Large intestine (tissue), 3 donors: Measurements from ENCODE around the gene FCN2. TPM values are rescaled to one million over a fixed set of nuclear protein-coding genes. Genes with fewer than 3 reads are reported as not detected.

ENCODE experiments used
- DNase-seq, 2 donors: peaks; one replicate each; pipeline versions ENCODE4 v3.0.0 to v3.0.0-alpha.2; 2013
- H3K27ac ChIP-seq: one replicate; pipeline ENCODE4 v1.5.1; 2013; ENCODE audit warnings: low read length
- H3K27me3 ChIP-seq: 2 replicates; pipeline ENCODE4 v1.6.1; 2013; ENCODE audit warnings: low read length; ENCODE audit not compliant: control insufficient read depth, insufficient read depth
- H3K36me3 ChIP-seq: 2 replicates; pipeline ENCODE4 v1.6.1; 2013; ENCODE audit warnings: low read length; ENCODE audit not compliant: control insufficient read depth, insufficient read depth
- H3K4me1 ChIP-seq: one replicate; pipeline ENCODE4 v1.6.1; 2013; ENCODE audit warnings: low read length; ENCODE audit not compliant: control insufficient read depth, insufficient read depth
- H3K4me3 ChIP-seq: one replicate; pipeline ENCODE4 v1.5.1; 2013; ENCODE audit warnings: low read length
- H3K9me3 ChIP-seq: one replicate; pipeline ENCODE4 v1.6.1; 2013; ENCODE audit warnings: mild to moderate bottlenecking, low read depth, low read length, moderate library complexity; ENCODE audit not compliant: control insufficient read depth
- WGBS: methylation state at CpG from one replicate; pipeline ENCODE4 v1.1.5; 2013; ENCODE audit warnings: low lambda C conversion rate; ENCODE audit not compliant: insufficient coverage; 5-methylcytosine and 5-hydroxymethylcytosine counted together
- polyA plus RNA-seq: library from polyadenylated mRNA; unstranded; fragments of 120-200 nt; gene quantifications from one replicate; pipeline ENCODE4 v1.2.1, GENCODE V29; 2013

Gene FCN2
- polyA plus RNA-seq, 1 donor: 0.04 TPM

DNA sequence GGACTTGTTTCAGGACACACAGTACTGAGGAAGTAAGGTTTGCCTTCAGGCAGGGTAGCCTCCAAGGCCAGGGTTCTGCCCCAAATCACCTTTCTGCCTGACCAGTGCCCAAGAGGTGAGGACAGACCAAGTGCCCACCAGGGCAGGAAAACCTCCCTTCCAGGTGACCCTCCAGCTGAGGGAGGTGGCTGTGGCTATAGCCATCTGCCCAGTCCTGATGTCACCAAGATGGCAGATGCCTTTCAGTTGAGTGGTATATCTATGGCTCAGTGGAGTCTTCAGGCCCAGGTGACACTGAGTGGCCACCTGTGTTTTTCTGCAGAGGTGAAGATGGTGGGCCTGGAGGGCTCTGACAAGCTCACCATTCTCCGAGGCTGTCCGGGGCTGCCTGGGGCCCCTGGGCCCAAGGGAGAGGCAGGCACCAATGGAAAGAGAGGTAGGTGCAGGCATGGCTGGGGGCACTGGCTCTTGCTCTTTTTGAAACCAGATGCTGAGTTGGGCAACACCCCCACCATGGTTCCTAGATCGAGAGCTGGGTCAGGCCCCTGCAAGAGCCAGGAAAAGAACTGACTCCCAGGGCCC is 1.7 kb downstream of the FCN2 start:
- Histone ChIP-seq H3K27me3 (no peaks in the 10 kb centered on the region), H3K36me3 (no peaks in the 10 kb centered on the region), H3K4me3 (no peak overlapping the region), H3K9me3 (no peaks in the 10 kb centered on the region), H3K4me1 (no peaks in the 10 kb centered on the region), H3K27ac (no peak overlapping the region)
- WGBS: no CpG with 5 or more reads among the region's 3 CpGs
- no peak for DNase-seq

- no peak overlapping the region for H3K4me3 ChIP-seq
- no peaks in the 10 kb centered on the region for H3K36me3 ChIP-seq
- H3K27me3 ChIP-seq: peaks cover 4% of the 10 kb centered on the region
- H3K27ac ChIP-seq: no peak overlapping the region
- no peak for DNase-seq
- H3K9me3 ChIP-seq: no peaks in the 10 kb centered on the region
- no peaks in the 10 kb centered on the region for H3K4me1 ChIP-seq
- whole genome bisulfite sequencing: no CpG with 5 or more reads among the region's 18 CpGs
Measured at GRCh38 chr9:134883040-134883782, 2.6 kb downstream of the FCN2 start.

DNA sequence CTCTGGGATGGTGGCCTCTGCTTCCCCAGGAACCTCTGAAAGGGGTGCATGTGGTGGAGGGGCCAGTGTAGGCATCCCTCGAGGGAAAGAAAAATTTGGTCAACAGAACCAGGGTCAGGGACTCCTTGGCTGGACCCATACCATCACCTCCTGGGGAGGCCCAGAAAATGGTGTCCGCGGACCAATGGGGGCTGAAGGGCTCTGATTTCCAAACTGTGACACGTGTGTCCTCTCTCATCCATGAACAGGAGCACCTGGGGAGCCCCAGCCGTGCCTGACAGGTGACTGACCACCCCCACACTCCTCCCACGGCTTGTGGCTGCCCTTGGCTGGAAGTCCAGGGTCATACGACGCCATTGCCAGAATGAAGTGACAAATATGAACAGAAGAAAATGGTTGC is 3.9 kb downstream of the FCN2 start:
- no peak overlapping the region for H3K4me3 ChIP-seq
- H3K9me3 ChIP-seq: no peaks in the 10 kb centered on the region
- WGBS: no CpG with 5 or more reads among the region's 8 CpGs
- no peak for DNase-seq
- H3K36me3 ChIP-seq: no peaks in the 10 kb centered on the region
- no peak overlapping the region for H3K27ac ChIP-seq
- H3K27me3 ChIP-seq: peaks cover 4% of the 10 kb centered on the region
- H3K4me1 ChIP-seq: no peaks in the 10 kb centered on the region

DNA sequence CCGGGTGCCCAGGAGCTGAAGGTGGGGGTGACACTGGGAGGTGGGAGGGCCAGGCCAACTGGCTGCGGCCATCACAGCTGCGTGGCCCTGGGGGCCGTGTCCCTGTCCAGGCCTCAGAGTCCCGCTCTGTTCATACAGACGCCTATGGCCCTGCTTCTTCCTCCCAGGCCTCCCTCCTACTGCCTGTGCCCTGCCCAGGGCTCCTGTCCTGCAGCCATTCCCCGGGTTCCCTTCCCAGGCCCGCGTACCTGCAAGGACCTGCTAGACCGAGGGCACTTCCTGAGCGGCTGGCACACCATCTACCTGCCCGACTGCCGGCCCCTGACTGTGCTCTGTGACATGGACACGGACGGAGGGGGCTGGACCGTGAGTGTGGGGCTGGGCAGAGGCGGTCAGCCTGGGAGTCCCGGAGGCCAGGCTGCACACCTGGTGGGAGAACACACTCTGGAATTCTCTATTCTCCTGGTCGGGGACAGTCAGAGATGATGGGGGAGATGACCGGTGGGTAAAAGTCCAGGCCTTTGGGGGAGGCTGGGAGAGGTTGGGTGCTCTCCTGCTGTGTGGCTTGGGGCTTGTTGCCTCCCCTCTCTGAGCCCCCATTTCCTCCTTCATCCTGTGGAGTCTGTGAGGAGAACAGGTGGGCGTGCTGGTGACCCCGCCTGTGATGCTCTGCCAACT is 4.5 kb downstream of the FCN2 start:
- Histone ChIP-seq H3K4me1 (no peaks in the 10 kb centered on the region), H3K27ac (no peak overlapping the region), H3K4me3 (no peak overlapping the region), H3K9me3 (no peaks in the 10 kb centered on the region), H3K36me3 (no peaks in the 10 kb centered on the region), H3K27me3 (peaks cover 4% of the 10 kb centered on the region)
- no CpG with 5 or more reads among the region's 22 CpGs for WGBS
- DNase-seq: no peak

DNA sequence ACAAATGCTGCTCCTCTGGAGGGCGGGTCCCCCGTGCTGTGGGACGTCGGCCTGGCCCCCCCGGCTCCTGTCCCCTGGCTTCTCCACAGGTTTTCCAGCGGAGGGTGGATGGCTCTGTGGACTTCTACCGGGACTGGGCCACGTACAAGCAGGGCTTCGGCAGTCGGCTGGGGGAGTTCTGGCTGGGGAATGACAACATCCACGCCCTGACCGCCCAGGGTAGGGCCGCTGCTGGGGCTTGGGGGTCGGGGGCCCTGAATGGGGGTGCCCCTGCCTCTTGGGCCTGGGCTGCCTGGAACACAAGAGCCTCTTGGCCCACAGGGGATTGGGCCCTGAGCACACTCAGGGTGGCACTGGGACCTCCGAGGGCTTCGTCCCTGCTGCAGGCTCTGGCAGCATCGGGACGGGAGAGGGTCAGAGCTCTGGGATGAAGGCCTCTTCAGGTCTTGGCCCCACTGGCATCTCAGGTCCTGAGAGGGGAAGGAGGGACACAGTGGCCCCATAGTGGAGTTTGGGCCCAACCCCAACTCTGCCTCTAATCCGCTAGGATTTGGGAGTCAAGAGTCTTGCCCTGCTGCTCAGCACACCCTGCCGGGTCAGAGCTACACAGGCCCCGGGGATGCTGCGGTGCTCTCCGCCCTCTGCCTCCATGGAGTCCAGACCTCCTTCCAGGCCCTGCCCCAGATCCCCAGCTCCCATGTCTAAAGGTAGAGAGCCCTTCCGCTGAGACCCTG is 5.2 kb downstream of the FCN2 start:
- WGBS: no CpG with 5 or more reads among the region's 24 CpGs
- Histone ChIP-seq H3K4me3 (no peak overlapping the region), H3K9me3 (no peaks in the 10 kb centered on the region), H3K27ac (no peak overlapping the region), H3K4me1 (no peaks in the 10 kb centered on the region), H3K36me3 (no peaks in the 10 kb centered on the region), H3K27me3 (peaks cover 4% of the 10 kb centered on the region)
- no peak for DNase-seq

- WGBS: no CpG with 5 or more reads among the region's 11 CpGs
- Histone ChIP-seq H3K27ac (no peak overlapping the region), H3K27me3 (peaks cover 4% of the 10 kb centered on the region), H3K4me1 (no peaks in the 10 kb centered on the region), H3K9me3 (no peaks in the 10 kb centered on the region), H3K4me3 (no peak overlapping the region), H3K36me3 (no peaks in the 10 kb centered on the region)
- DNase-seq: no peak
Measured at GRCh38 chr9:134886413-134886913, 5.9 kb downstream of the FCN2 start.

- no peak overlapping the region for H3K4me3 ChIP-seq
- H3K36me3 ChIP-seq: no peaks in the 10 kb centered on the region
- 80% methylated on average over 1 of the region's 10 CpGs for WGBS
- DNase-seq: no peak
- H3K27me3 ChIP-seq: peaks cover 4% of the 10 kb centered on the region
- H3K9me3 ChIP-seq: no peaks in the 10 kb centered on the region
- H3K27ac ChIP-seq: no peak overlapping the region
- no peaks in the 10 kb centered on the region for H3K4me1 ChIP-seq
Measured at GRCh38 chr9:134887219-134887618, 6.6 kb downstream of the FCN2 start.

GRCh38 chr9:134887686-134888602 is 7.3 kb downstream of the FCN2 start:
- Histone ChIP-seq H3K4me1 (no peaks in the 10 kb centered on the region), H3K9me3 (no peaks in the 10 kb centered on the region), H3K4me3 (no peak overlapping the region), H3K27ac (no peak overlapping the region), H3K36me3 (no peaks in the 10 kb centered on the region), H3K27me3 (peaks cover 4% of the 10 kb centered on the region)
- no peak for DNase-seq
- no CpG with 5 or more reads among the region's 27 CpGs for WGBS

DNA sequence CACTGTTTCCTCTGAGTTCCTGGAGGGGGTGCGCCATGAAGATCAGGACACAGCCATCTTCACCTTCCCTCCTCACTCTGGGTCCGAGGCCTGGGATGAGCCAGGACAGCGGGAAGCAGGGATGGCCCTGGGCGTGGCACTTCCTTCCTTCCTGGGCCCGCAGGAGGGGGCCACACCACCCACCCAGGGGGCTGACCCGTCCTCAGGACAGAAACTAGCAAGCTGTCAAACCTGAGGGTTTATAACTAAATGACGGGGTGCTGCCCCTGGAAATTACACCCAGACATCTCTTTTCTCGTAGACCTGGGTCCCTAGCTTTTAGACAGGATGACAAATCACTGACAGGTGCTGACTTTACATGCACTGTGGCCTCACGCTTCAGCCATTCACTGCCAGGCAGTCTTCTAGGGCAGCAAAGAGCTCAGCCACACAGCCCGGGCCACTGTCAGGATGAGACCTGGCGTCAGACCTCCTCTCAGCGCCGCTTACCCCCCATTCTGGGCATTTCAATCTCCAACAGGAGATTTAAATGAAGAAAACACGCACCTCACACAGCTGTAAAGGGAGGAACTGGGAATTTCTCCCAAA is 8.1 kb downstream of the FCN2 start:
- Histone ChIP-seq H3K4me1 (no peaks in the 10 kb centered on the region), H3K27me3 (peaks cover 4% of the 10 kb centered on the region), H3K9me3 (no peaks in the 10 kb centered on the region), H3K4me3 (no peak overlapping the region), H3K27ac (no peak overlapping the region), H3K36me3 (no peaks in the 10 kb centered on the region)
- no peak for DNase-seq
- no CpG with 5 or more reads among the region's 14 CpGs for WGBS
